C1 segment of cervical spinal cord (tissue), 14 donors: ENCODE results near the gene SMG6.
A peak's percentile ranks its signal among the peaks of the same experiment; 100 is the strongest.
"Not testable (repeated sequence)": the region's sequence is repeated elsewhere in the genome, so short reads cannot be mapped to it uniquely, and the experiment has no call there.

ENCODE experiments used
- DNase-seq, 14 donors: peaks; one replicate each; lab custom pipeline; 2025; lab: John Stamatoyannopoulos, UW

SMG6 gene

GRCh38 chr17:2207815-2208515 is 95.6 kb downstream of the SMG6 start:
- no peak for DNase-seq

GRCh38 chr17:2204393-2204792 is 99.2 kb downstream of the SMG6 start:
- no peak for DNase-seq

- no peak for DNase-seq
These were observed 99.8 kb downstream of the SMG6 start for GRCh38 chr17:2203818-2204217.

GRCh38 chr17:2202996-2203575 is 100.5 kb downstream of the SMG6 start:
- peak in 3 of 14 donors; percentile 6 to 13 (median 11) for DNase-seq

- no peak for DNase-seq
These were observed 101.1 kb downstream of the SMG6 start for GRCh38 chr17:2202302-2202995.

GRCh38 chr17:2199386-2199785 is 104.2 kb downstream of the SMG6 start:
- not testable (repeated sequence) for DNase-seq

GRCh38 chr17:2198927-2199326 is 104.7 kb downstream of the SMG6 start:
- DNase-seq, result no peak

GRCh38 chr17:2197271-2197670 is 106.3 kb downstream of the SMG6 start:
- DNase-seq, result no peak

GRCh38 chr17:2195729-2196128 is 107.9 kb downstream of the SMG6 start:
- DNase-seq, result no peak

GRCh38 chr17:2194889-2195335 is 108.7 kb downstream of the SMG6 start:
- DNase-seq, result no peak

GRCh38 chr17:2192367-2193057 is 111.1 kb downstream of the SMG6 start:
- no peak for DNase-seq

- no peak for DNase-seq
These were observed 111.8 kb downstream of the SMG6 start for GRCh38 chr17:2191785-2192184.

GRCh38 chr17:2191227-2191626 is 112.4 kb downstream of the SMG6 start:
- DNase-seq, result no peak

GRCh38 chr17:2190014-2190413 is 113.6 kb downstream of the SMG6 start:
- DNase-seq, result no peak

GRCh38 chr17:2188971-2189630 is 114.5 kb downstream of the SMG6 start:
- DNase-seq, result peak in 1 of 14 donors; percentile 24

GRCh38 chr17:2187758-2188157 is 115.8 kb downstream of the SMG6 start:
- no peak for DNase-seq

GRCh38 chr17:2186937-2187336 is 116.6 kb downstream of the SMG6 start:
- no peak for DNase-seq

GRCh38 chr17:2184993-2185931 is 118.3 kb downstream of the SMG6 start:
- DNase-seq, result no peak

GRCh38 chr17:2183346-2183745 is 120.2 kb downstream of the SMG6 start:
- no peak for DNase-seq

GRCh38 chr17:2181897-2182448 is 121.6 kb downstream of the SMG6 start:
- no peak for DNase-seq
